Activated CD8-positive, alpha-beta memory T cell treated with anti-CD3 and anti-CD28 coated beads for 36 hours (primary cell): ENCODE data around the gene OR52K1. TPM values are rescaled to one million over a fixed set of nuclear protein-coding genes. Genes with fewer than 3 reads are reported as not detected.

Experiments
- CTCF ChIA-PET: fragments of 350-600 bp; sonication (Branson Sonifier 250); formaldehyde crosslinking; loops from one replicate; lab custom pipeline; 2021; ENCODE audit warnings: antibody characterized with exemption; lab: Charles Lee
- POLR2A ChIA-PET: fragments of 350-600 bp; sonication (Branson Sonifier 250); formaldehyde crosslinking; loops from one replicate; lab custom pipeline; 2021; ENCODE audit warnings: antibody characterized with exemption; lab: Charles Lee
- total RNA-seq, 2 experiments: library from RNA; stranded (reverse); gene quantifications; one replicate each; pipeline ENCODE4 v1.2.3, GENCODE V29; 2021

OR52K1 gene
- not detected for total RNA-seq

DNA sequence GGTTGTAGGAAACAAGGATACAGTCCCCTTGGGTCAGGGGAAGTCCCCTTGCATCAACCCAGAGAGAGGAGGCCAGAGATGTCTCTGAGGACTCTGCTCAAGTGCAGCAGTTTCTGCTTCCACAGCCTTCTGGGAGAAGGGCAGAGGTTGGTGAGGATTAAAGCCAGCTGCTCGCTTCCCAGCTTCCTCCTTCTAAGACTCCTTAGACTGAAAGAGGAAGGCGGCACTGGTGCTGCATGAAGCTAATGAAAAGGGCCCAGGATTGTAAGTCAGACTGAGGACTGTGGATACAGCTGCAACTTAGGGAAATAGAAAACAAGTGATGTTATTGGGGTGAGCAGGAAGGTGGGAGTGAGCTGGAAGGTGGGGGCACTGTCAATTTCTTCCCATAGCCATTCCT is at the start of gene OR52K1:
TSS of gene OR52K1 (plus strand) at position 202 of the 400 bp plus-strand sequence. CDS start 6,255 bp downstream, outside the sequence.
- ChIA-PET POLR2A (no interaction called here), CTCF (no interaction called here)

- CTCF ChIA-PET, result no interaction called here
Observed at GRCh38 chr11:4433856-4434255, 48.6 kb upstream of the OR52K1 start.

GRCh38 chr11:4436411-4436810 is 46.0 kb upstream of the OR52K1 start:
- POLR2A ChIA-PET, result no interaction called here
- CTCF ChIA-PET, result no interaction called here

More at GRCh38 chr11:4433856-4434255, 48.6 kb upstream of the OR52K1 start:
- POLR2A ChIA-PET, result no interaction called here

DNA sequence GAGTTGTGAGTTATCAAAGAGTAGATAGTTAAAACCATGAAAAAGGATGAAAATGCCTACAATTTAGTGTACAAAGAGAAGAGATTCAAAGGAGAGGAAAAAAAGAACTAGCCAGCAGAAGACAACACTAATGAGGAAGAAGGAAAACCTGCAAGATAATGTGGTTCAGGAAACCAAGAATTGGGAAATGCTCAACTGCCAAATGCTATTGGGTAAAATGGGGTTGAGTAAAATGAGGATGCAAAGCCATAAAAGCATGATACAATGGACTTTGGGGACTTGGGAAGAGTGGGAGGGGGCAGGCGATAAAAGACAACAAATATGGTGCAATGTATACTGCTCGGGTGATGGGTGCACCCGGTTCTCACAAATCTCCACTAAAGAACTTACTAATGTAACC is 40.9 kb upstream of the OR52K1 start:
- CTCF ChIA-PET, result no interaction called here
- POLR2A ChIA-PET, result no interaction called here

DNA sequence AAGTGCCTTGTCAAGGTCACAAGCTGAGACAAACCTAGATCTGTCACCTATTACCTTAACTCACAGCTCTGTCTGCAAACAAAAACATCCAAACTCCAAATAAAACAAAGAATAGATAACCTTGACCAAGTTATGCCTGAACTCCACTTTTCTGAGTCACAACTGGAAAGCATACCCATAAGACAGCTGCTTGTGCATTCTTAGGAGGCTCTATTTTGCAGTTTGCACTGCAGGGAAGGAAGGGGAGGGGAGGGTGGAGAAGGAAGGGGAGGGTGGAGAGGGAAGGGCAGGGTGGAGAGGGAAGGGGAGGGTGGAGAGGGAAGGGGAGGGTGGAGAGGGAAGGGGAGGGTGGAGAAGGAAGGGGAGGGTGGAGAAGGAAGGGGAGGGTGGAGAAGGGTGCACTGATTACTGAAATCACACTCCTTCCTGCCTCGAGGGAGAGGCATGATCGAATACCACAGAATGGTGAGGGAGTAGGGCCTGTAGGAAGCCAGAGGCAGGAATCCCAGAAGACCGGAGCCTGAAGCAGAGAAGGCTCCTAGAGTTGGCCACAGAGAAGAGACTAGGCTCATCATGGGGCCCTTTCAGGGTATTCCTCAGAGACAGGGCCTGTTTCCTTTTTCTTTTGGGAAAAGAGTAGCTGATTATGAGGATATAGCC is 39.1 kb upstream of the OR52K1 start:
- ChIA-PET CTCF (no interaction called here), POLR2A (no interaction called here)

- ChIA-PET POLR2A (no interaction called here), CTCF (no interaction called here)
Observed at GRCh38 chr11:4448995-4449394, 33.5 kb upstream of the OR52K1 start, which contains the start of gene OR52K2. Gene OR52K2 (plus strand): TSS chr11:4449295. CDS start chr11:4449340, 45 bp downstream.

- CTCF ChIA-PET, result no interaction called here
Observed at GRCh38 chr11:4453118-4453517, 29.3 kb upstream of the OR52K1 start.

DNA sequence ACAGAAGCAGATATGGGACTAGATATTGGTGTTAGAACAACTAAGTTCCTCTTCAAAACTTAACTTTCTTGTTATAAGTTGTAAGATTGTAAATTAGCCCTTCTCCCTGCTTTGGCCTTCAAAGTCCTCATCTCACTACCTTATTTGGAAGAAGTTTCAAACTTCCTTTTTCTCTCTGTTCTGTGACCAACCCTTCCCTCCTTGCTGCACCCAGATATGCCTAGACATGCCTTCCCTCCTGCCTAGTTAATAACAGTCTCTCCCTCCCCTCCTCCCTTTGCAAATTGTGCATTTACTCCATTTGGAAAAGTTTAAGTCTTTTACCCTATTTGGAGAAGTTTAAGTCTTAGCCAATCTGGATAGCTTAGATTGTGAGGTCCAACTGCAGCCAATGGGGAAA is 28.4 kb upstream of the OR52K1 start:
- ChIA-PET POLR2A (no interaction called here), CTCF (no interaction called here)

More at GRCh38 chr11:4453118-4453517, 29.3 kb upstream of the OR52K1 start:
- POLR2A ChIA-PET, result no interaction called here

DNA sequence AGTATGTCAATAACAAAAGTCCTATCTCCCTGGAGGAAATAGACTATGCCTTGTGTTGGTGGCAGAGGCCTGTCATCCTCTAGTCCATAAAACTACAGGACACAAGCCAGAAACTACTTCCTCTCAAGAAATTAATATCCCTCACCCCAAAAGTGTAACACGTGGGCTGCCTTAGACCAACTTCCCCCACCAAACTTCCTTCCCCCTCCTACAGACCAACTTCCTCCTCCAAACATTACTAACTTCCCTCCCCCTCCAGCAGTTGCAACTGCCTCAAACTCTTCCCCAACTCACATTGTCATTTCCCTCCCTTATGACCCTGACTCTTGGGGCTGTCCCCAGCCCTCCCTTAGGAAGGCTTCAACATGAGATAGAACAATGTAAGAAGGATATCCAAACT is 27.0 kb upstream of the OR52K1 start:
- CTCF ChIA-PET, result no interaction called here
- POLR2A ChIA-PET, result no interaction called here

DNA sequence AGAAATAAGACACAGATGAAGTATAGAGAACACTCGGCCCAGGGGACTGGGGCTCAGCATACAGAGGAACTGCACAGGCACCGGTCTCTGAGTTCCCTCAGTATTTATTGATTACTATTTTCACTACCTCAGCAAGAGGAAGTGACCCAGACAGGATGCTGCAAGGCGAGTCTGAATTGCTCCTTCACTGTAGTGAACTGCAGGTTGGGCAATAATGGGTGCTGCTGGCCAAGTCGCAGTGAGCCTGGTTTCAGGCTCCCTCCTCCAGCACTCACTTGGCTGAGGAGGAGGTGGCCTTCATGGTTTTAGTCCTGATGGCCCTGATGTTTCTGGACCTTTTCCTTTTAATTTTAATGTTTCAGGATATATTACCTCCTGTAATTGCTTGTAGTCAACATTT is 22.9 kb upstream of the OR52K1 start:
- CTCF ChIA-PET, result no interaction called here
- POLR2A ChIA-PET, result no interaction called here

DNA sequence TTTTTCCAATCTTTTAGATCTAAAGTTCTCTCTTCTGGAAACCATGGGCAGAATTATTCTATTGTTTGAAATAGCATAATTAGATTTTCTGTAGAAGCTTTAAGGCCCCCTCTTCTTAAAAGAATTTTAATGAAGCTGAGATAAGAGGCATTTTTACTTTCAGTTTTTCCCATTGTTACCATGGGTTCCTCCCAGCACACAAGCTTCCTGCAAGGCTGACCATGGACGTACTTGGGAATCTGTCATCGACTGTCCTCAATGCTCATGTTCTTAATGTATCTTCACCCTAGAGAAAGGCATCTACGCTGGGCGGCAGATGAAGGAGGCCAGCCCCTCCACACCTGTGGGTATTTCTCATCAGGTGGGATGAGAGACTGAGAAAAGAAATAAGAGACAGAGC is 22.3 kb upstream of the OR52K1 start:
- ChIA-PET CTCF (no interaction called here), POLR2A (no interaction called here)

DNA sequence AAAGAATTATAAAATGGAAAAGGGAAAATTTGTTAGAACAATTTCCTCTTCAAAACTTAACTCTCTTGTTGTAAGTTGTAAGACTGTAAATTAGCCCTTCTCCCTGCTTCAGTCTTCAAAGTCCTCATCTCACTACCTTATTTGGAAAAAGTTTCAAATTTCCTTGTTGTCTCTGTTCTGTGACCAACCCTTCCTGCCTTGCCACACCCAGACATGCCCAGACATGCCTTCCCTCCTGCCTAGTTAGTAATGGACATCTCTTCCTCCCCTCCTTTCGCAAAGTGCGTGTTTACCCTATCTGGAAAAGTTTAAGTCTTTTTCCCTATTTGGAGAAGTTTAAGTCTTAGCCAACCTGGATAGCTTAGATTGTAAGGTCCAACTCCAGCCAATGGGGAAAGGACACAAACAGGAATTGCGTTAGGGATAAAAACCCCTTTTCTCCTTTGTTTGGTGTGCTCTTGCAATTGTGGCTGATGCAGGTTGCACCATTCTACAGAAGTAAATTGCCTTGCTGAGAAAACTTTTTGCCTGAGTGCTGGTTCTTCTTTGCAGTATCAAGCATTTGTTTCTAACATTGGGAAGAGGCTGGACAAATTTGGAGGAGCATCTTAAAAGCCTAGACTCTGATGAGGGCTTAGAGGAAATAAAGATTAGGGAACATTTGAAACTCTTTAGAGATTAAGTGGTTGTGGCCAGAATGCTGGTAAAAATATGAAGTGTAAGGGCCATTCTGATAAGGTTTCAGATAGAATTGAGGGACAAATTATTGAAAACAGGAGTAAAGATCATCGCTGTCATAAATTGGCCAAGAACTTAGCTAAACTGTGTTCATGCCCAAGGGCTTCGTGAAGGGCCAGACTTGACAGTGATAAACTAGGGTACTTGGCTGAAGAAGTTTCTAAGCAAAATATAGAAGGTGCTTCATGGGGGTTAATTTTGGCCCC is 18.0 kb upstream of the OR52K1 start:
- ChIA-PET CTCF (no interaction called here), POLR2A (no interaction called here)

DNA sequence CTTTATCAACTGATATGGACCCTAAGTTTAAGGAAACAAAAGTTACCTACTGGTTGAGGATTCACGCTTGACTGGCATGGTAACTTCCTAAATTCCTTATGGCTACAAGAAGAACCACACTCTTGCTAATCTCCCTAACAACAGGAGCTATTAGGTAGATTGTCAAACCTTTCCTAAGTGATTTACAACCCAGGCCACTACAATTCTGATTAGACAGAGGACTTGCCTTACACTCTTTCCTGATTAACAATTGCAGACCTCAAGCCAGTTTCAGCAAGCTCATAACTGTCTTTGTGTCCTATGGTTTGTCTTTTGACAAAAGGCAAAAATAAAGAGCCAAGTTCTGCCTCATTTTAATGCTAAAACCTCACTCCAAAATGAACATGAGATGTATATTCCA is 17.0 kb upstream of the OR52K1 start:
- CTCF ChIA-PET, result no interaction called here

GRCh38 chr11:4466131-4466870 is 16.1 kb upstream of the OR52K1 start:
- POLR2A ChIA-PET, result interaction anchor here (0.6 kb wide), 1 partner anchor 127 kb away, joined by 3 read pairs; no protein-coding TSS in a partner anchor

More for the DNA sequence above, 17.0 kb upstream of the OR52K1 start:
- POLR2A ChIA-PET, result no interaction called here

GRCh38 chr11:4466871-4467442 is 15.5 kb upstream of the OR52K1 start:
- CTCF ChIA-PET, result no interaction called here

More at GRCh38 chr11:4466131-4466870, 16.1 kb upstream of the OR52K1 start:
- CTCF ChIA-PET, result no interaction called here

DNA sequence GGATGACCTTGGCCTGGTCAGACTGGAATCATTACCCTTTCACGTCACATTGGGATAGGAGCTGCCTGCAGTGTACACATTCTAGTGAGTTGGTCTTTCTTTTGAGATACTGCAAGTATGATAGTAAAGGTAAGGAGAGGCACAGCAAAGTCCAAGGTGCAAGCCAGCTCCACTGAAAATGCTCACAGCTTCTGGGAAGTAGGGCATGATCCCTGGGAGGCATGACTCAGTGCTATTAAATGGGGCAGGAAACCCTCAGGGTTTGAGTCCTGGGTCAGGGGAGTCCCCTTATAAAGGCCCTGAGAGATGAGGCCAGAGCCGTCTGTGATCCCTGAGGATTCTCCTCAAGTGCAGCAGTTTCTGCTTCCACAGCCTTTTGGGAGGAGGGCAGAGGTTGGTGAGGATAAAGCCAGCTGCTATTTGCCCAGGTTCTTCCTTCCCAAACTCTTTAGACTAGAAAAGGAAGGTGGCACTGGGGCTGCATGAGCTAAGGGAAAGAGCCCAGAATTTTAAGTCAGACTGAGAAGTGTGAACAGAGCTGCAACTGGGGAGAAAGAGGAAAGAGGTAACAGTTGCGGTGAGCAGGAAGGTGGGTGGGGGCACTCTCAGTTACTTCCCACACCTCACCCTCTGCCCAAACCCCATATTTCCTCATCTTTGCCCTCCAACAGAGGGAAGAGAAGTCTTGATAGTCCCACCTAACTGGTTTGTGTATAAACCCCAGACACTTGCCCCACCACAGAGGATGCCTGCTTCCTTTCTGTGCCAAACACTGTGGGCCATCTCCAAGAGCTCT is 14.4 kb upstream of the OR52K1 start:
- POLR2A ChIA-PET, result no interaction called here
- CTCF ChIA-PET, result interaction anchor here (0.6 kb wide), 1 partner anchor 1070 kb away, joined by 5 read pairs; no protein-coding TSS in a partner anchor

More at GRCh38 chr11:4466871-4467442, 15.5 kb upstream of the OR52K1 start:
- POLR2A ChIA-PET, result no interaction called here

DNA sequence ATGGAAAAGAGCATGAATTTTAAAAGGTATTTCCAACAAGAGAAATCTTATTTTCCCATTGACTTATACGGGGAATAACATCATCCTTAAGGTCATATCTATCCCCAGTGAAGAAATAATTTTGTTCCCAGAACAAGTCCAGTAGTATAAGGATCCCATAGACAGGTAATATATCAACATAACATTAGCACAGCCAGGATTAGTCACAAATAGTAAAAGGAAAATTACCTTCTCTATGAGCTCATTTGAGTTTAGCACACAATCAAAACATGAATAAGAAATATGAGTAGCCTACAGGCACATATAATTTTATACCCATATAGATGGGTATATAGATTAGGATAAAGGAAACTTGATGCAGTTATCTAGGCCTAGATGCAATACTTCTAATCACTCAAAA is 2.8 kb upstream of the OR52K1 start:
- ChIA-PET CTCF (no interaction called here), POLR2A (no interaction called here)

DNA sequence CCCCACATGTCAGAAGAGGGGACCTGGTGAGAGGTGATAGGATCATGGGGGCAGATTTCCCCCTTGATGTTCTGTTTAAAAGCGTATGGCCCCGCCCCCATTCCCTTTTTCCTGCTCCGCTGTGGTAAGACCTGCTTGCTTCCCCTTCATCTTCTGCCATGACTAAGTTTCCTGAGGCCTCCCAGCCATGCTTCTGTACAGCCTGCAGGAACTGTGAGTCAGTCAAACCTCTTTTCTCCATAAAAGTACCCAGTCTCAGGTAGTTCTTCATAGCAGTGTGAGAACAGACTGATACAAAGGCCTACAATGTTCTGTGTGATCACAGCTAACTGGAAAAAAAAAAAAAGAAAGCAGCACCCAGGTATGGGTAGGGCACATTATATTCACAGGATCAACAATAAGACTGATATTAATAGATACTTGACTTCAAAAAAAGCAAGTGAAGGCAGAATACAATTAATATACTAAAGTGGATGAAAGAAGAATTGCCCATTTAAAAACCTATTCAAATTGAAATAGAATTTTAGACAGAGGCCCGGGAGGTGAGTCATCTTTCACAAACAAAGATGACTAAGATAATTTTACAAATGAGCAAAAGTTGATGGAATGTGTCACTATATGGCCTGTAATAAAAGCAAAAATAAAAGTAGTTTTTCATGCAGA is 1.7 kb upstream of the OR52K1 start:
- CTCF ChIA-PET, result no interaction called here
- POLR2A ChIA-PET, result no interaction called here
